Measurements from ENCODE around the gene DAD1. TPM values are rescaled to one million over a fixed set of nuclear protein-coding genes. Genes with fewer than 3 reads are reported as not detected.

Gene DAD1
- polyA plus RNA-seq, 1 of the 3 experiments (the other 2 are of a cell fraction): 406 TPM

- ChIA-PET CTCF (interaction anchor here (1.0 to 3.7 kb wide), 5 partner anchors 12 to 296 kb away, joined by 3 to 45 read pairs (median 5); partner anchors contain the start of gene DAD1), POLR2A (no interaction called here)
- H3K9me3 ChIP-seq: no peaks in the 10 kb centered on the region
- no peak for DNase-seq
- WGBS (ENCODE audit: low lambda C conversion rate): 83% methylated on average over 1 of the region's 1 CpG
- peaks cover 3 to 10% of the 10 kb centered on the region in 2 experiments; a peak in 3 of 4 replicates for H3K4me1 ChIP-seq (ENCODE audit: control insufficient read depth in 1 of 2, insufficient read depth in 2 of 2, low read depth in 1 of 2, low read length in 1 of 2)
- H3K36me3 ChIP-seq (replicated peaks in 1 of 2; ENCODE audit: control insufficient read depth in 1 of 2, insufficient read depth in 2 of 2, low read length in 1 of 2): peaks cover 7 to 9% of the 10 kb centered on the region in 2 experiments
- no peaks in the 10 kb centered on the region for H3K9me2 ChIP-seq
- no peaks in the 10 kb centered on the region for H4K20me1 ChIP-seq (ENCODE audit: insufficient read depth)
- no peak overlapping the region for H3K9ac ChIP-seq
- no peak for TF ChIP-seq USF2 (IDR thresholded peaks at IDR 0.05; ENCODE audit: borderline replicate concordance, low read depth, low read length)
- TF ChIP-seq MXI1 (IDR thresholded peaks at IDR 0.05; ENCODE audit: low read depth, low read length): no peak
- TF ChIP-seq RAD21 (IDR thresholded peaks at IDR 0.05; ENCODE audit: low read length): no peak
- TF ChIP-seq NRF1 (IDR thresholded peaks at IDR 0.05; ENCODE audit: low read depth, low read length): no peak
- no peak for TF ChIP-seq ELF1 (IDR thresholded peaks at IDR 0.05)
- TF ChIP-seq FOXM1 (IDR thresholded peaks at IDR 0.05; ENCODE audit: low read depth): no peak
- TF ChIP-seq CTCF (IDR thresholded peaks at IDR 0.05): no peak
- TF ChIP-seq RCOR1 (IDR thresholded peaks at IDR 0.05; ENCODE audit: low read length): no peak
- no peak for TF ChIP-seq SIN3A (IDR thresholded peaks at IDR 0.05; ENCODE audit: borderline replicate concordance, low read depth, low read length)
- TF ChIP-seq RXRA (IDR thresholded peaks at IDR 0.05; ENCODE audit: borderline replicate concordance, low read depth): no peak
- no peak for TF ChIP-seq JUND (IDR thresholded peaks at IDR 0.05)
- no peak for TF ChIP-seq POLR2AphosphoS5 (IDR thresholded peaks at IDR 0.05; ENCODE audit: low read depth, low read length)
- no peaks in the 10 kb centered on the region for H3K79me2 ChIP-seq (ENCODE audit: insufficient read depth)
- no peaks in the 10 kb centered on the region for H3K27me3 ChIP-seq (ENCODE audit: insufficient read depth)
- no peaks in the 10 kb centered on the region for H3F3A ChIP-seq (replicated peaks; ENCODE audit: insufficient read depth)
- H3K4me2 ChIP-seq: no peak overlapping the region
- H3K4me3 ChIP-seq (ENCODE audit: low read depth in 2 of 2, low read length in 1 of 2): no peak overlapping the region
- H2AFZ ChIP-seq (ENCODE audit: low read depth): no peak overlapping the region
- H3K27ac ChIP-seq (ENCODE audit: low read depth in 2 of 2, low read length in 1 of 2): no peak overlapping the region; a peak in 1 of 4 replicates
Observed at GRCh38 chr14:22559041-22559440, 30.0 kb downstream of the DAD1 start.

- Histone ChIP-seq H3K4me3 (ENCODE audit: low read depth in 2 of 2, low read length in 1 of 2) (no peak overlapping the region), H3K9me3 (no peaks in the 10 kb centered on the region), H3K27ac (ENCODE audit: low read depth in 2 of 2, low read length in 1 of 2) (no peak overlapping the region), H3K9me2 (no peaks in the 10 kb centered on the region), H3K36me3 (replicated peaks in 1 of 2; ENCODE audit: control insufficient read depth in 1 of 2, insufficient read depth in 2 of 2, low read length in 1 of 2) (peaks cover 2 to 5% of the 10 kb centered on the region in 2 experiments), H3K4me2 (no peak overlapping the region), H2AFZ (ENCODE audit: low read depth) (no peak overlapping the region), H3K27me3 (ENCODE audit: insufficient read depth) (no peaks in the 10 kb centered on the region), H3K79me2 (ENCODE audit: insufficient read depth) (no peaks in the 10 kb centered on the region), H3K4me1 (ENCODE audit: control insufficient read depth in 1 of 2, insufficient read depth in 2 of 2, low read depth in 1 of 2, low read length in 1 of 2) (peaks cover 3 to 10% of the 10 kb centered on the region in 2 experiments; a peak in 3 of 4 replicates), H3F3A (replicated peaks; ENCODE audit: insufficient read depth) (no peaks in the 10 kb centered on the region), H4K20me1 (ENCODE audit: insufficient read depth) (no peaks in the 10 kb centered on the region), H3K9ac (no peak overlapping the region)
- CTCF ChIA-PET: interaction anchor here (0.8 to 10.3 kb wide), 5 partner anchors 10 to 331 kb away, joined by 3 to 116 read pairs (median 5); no protein-coding TSS in a partner anchor
- 93% methylated on average over 18 of the region's 25 CpGs for WGBS (ENCODE audit: low lambda C conversion rate)
- DNase-seq: no peak
- POLR2A ChIA-PET: no interaction called here
- TF ChIP-seq NFIC (IDR thresholded peaks at IDR 0.05; ENCODE audit: borderline replicate concordance) (no peak), CTCF (IDR thresholded peaks at IDR 0.05) (peak; percentile 22)
Observed at GRCh38 chr14:22558221-22558913, 30.7 kb downstream of the DAD1 start.

All from SK-N-SH (cell line).